Renal cortex interstitium (tissue), 11 donors: Measurements from ENCODE around the gene ADGRD2. TPM values are rescaled to one million over a fixed set of nuclear protein-coding genes. Genes with fewer than 3 reads are reported as not detected.

ENCODE experiments used
- DNase-seq, 11 donors: peaks; one replicate each; pipeline ENCODE4 v3.0.0-alpha.2; 2013; ENCODE audit warnings: low read depth in 9 of 11, low spot score in 4 of 11; ENCODE audit errors: extremely low read depth in 1 of 11
- polyA plus RNA-seq, 3 donors: library from polyadenylated mRNA; unstranded; fragments of 120-200 nt; gene quantifications; one replicate each; pipeline ENCODE4 v1.2.1, GENCODE V29; 2013; ENCODE audit not compliant: insufficient read length in 3 of 3

The ADGRD2 gene
- polyA plus RNA-seq, 3 donors: 0.16 to 0.17 TPM; not detected in 1

GRCh38 chr9:124502711-124503702 lies 52.8 kb downstream of the ADGRD2 start:
- DNase-seq: peak in 1 of 11 donors; percentile 28

GRCh38 chr9:124503713-124504529 lies 53.7 kb downstream of the ADGRD2 start:
- DNase-seq: no peak

GRCh38 chr9:124504530-124505005 lies 54.3 kb downstream of the ADGRD2 start:
- no peak for DNase-seq

GRCh38 chr9:124505006-124505900 lies 55.0 kb downstream of the ADGRD2 start:
- no peak for DNase-seq

- no peak for DNase-seq
Observed at GRCh38 chr9:124505901-124506346, 55.7 kb downstream of the ADGRD2 start.

GRCh38 chr9:124506433-124506832 lies 56.2 kb downstream of the ADGRD2 start:
- no peak for DNase-seq

GRCh38 chr9:124506931-124507879 lies 57.0 kb downstream of the ADGRD2 start, which contains the start of gene NR5A1:
TSS of gene NR5A1 (minus strand) at chr9:124507399. CDS start at chr9:124503395, 4,004 bp downstream.
- no peak for DNase-seq

GRCh38 chr9:124507880-124508423 lies 57.7 kb downstream of the ADGRD2 start:
- DNase-seq: no peak

GRCh38 chr9:124510650-124511425 lies 60.6 kb downstream of the ADGRD2 start:
- no peak for DNase-seq

GRCh38 chr9:124511426-124511840 lies 61.2 kb downstream of the ADGRD2 start:
- DNase-seq: no peak

- DNase-seq: no peak
Observed at GRCh38 chr9:124511891-124512805, 61.9 kb downstream of the ADGRD2 start.

GRCh38 chr9:124512806-124513204 lies 62.6 kb downstream of the ADGRD2 start:
- DNase-seq: no peak

- DNase-seq: no peak
Observed at GRCh38 chr9:124513376-124513994, 63.2 kb downstream of the ADGRD2 start.

- no peak for DNase-seq
Observed at GRCh38 chr9:124514125-124514524, 63.9 kb downstream of the ADGRD2 start.

GRCh38 chr9:124514874-124515273 lies 64.6 kb downstream of the ADGRD2 start:
- no peak for DNase-seq
